GM12801 (cell line): ENCODE data around the gene GRIPAP1.

ENCODE experiments used
- TF ChIP-seq, protein P1 (sequence below): IDR thresholded peaks from one replicate; pipeline ENCODE4 v1.5.1; 2011; ENCODE audit warnings: control low read depth; ENCODE audit not compliant: insufficient read length; ENCODE audit errors: extremely low read depth

The GRIPAP1 gene

DNA sequence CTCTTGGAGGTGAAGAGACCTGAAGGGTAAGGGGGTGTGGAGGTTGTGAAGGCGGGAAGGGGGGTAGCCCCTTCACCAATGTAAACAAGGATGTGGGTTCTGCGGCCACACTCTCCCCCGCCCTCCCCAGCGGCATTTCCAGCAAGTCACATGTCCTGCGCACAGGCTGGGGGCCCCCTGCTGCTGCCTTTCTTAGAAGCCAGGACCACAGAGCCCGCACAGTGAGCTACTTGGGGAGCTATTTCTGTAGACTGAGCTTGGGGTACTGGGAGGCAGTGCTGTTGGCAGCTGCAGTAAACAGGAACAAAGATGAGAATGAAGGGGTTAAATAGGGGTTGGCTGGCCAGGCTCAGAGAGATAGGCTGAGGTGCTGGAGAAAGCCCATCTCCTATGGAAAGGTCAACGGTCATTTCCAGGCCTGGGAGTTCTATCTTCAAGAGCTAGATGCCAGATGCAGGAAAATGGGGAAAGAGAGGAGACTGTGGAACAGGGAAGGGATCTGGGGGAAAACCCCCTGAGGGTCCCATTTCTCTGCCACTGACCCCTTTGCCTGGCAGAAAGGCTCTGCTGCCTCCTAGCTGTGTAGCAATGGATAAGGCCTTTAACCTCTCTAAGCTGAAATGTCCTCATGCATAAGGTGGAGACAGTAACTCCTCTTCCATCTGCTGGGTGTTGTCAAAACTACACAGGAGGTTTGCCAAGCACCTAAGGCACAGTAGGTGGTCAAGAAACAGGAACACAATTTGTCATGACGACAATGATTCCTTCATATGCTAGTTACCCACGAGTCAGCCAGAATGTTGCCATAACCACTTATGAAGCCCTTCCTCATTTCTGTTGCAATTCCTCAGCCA, 64.8 kb downstream of the GRIPAP1 start:
- TF ChIP-seq, protein P1, sequence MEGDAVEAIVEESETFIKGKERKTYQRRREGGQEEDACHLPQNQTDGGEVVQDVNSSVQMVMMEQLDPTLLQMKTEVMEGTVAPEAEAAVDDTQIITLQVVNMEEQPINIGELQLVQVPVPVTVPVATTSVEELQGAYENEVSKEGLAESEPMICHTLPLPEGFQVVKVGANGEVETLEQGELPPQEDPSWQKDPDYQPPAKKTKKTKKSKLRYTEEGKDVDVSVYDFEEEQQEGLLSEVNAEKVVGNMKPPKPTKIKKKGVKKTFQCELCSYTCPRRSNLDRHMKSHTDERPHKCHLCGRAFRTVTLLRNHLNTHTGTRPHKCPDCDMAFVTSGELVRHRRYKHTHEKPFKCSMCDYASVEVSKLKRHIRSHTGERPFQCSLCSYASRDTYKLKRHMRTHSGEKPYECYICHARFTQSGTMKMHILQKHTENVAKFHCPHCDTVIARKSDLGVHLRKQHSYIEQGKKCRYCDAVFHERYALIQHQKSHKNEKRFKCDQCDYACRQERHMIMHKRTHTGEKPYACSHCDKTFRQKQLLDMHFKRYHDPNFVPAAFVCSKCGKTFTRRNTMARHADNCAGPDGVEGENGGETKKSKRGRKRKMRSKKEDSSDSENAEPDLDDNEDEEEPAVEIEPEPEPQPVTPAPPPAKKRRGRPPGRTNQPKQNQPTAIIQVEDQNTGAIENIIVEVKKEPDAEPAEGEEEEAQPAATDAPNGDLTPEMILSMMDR = no peak

DNA sequence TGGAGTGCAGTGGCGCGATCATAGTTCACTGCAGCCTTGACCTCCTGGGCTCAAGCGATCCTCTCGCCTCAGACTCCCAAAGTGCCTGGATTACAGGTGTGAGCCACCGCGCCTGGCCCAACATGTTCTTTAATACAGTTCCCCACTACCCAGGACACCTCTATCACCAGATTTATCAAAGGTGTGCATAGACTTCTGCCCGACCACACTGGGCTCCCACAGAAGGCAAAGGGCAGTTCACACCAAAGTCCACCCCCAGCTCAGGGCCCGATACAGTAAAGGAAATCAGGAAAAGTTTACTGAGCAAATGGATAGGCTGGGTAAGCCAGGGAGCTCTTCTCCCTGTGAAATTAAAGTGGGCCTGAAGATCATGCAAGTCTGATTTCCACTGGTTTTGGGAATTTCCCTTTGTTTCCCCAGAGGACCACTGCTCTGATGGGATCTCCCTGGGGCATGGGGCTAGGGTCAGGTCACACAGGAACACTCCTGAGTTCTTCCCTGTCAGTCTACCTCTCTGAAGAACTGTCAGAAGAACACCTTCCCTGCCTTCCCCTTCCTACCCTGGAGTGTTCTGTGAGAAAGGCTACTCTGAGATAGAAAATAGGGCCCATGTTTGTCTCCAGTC, 65.5 kb downstream of the GRIPAP1 start:
- TF ChIP-seq, protein P1 = no peak

DNA sequence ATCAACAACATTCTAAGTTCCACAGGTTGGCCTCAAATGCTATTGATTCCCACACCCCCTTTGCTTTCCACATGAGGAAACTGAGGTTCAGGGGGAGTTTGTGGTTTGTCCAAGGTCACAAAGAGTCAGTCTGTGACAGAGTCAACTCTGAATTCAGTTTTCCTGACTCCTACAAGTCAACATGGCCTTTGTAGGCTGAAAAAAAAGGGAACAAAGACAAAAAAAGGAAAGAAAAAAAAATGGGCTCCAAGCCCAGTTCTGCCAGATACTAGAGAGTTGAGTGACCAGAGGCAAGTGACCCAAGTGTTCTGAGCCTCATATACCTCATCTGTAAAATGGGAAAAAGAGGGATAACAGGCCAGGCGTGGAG, 66.8 kb downstream of the GRIPAP1 start:
- TF ChIP-seq, protein P1 = no peak

DNA sequence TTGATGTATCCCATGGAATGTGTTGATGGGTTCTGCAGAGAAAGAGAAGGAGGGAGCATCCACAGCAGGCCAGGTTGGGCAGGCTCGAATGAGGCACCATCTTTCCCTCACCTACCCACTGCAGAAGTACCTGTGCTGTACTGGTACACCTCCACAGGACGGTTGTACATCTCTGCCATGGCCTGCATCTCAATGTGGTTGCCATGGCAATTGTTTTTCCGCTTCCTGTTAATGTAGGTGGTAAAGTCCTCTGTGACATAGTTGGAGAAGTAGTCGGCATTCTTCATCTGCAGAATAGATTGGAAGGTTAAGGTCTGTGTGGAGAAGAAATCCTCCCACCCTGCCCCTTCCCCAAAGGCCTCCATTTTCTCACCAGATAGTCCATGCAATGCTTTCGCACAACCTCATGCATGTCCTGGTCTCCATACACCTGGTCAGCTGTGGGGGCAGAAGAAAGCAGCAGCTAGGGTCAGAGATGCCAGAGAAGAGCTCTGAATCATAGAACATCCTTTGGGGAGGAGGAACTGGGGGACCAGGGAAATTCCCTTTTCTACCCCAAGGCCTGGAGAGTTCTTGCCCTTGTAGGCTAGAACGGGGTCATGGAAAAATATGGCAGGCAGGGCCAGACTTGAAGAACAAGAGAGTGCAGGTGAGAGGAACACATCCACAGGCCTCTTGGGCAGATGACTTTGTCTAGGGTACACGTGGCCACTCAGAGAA, 67.3 kb downstream of the GRIPAP1 start:
- TF ChIP-seq, protein P1 = no peak

DNA sequence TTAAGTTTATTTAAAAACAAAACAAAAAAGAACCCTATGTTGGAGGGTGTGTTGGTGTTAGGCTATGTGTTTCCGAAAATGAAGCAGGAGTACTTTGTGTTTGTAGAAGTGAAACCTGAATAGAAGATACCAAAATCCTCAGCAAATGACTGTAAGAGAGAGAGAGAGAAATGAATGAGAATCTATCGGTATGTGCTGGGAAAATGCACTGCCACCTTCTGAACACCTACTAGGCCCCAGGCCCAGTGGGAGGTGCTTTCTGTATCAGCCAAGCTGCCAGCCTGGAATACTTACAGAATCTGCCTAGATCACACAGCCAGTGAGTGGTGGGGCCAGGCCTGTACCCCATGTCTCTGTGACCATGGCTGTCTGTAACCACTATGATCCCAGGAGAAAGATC, 68.3 kb downstream of the GRIPAP1 start:
- TF ChIP-seq, protein P1 = no peak

DNA sequence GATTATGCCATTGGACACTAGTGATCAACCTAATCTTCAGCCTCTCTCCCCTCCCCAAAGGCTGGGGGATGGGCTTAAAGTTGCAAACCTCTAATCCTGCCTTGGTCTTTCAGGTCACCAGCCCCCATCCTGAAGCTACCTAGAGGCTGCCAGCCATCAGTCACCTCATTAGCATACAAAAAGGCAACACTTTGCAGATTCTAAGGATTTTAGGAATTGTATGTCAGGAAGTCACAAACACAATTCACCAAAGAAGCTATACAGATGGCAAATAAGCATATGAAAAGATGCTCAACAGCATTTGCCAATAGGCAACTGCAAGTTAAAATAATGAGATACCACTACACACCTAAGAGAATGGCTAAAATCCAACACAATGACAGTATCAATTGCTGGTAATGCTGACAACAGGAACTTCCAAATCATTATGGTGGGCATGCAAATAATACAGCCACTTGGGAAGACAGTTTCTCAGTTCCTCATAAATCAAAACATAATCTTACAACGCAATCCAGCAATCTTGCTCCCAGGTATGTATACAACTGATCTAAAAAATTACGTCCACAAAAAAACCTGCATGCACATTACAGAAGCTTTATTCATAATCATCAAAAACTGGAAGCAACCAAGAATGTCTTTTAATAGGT, 74.2 kb downstream of the GRIPAP1 start:
- TF ChIP-seq, protein P1 = no peak

DNA sequence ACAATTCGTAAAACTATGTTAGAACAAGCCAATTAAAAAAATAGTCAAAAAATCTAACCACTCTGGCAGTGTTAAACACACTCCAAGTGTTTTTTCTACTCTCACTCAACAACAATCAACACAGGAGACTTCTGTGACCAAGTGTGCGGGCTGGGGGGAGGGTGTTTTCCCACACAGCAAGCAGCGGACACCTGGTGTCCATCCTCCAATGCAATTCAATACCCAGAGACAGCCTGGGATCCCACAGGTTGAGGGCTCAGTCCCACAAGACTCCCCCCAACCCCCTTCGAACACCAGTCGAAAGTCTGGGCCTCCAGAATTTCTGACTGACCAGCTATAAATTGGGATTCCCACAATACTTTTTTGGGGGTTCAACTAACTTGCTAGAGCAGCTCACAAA, 74.9 kb downstream of the GRIPAP1 start:
- TF ChIP-seq, protein P1 = no peak
